MV-4-11 (cell line): ENCODE data around the gene DMP1.
"Not testable (repeated sequence)": the region's sequence is repeated elsewhere in the genome, so short reads cannot be mapped to it uniquely, and the experiment has no call there.

Experiments
- DNase-seq: peaks from one replicate; lab custom pipeline; 2025; lab: John Stamatoyannopoulos, UW

DMP1 gene

GRCh38 chr4:87680271-87680670 lies 30.2 kb downstream of the DMP1 start:
- no peak for DNase-seq

GRCh38 chr4:87688316-87688715 lies 38.2 kb downstream of the DMP1 start:
- DNase-seq = no peak

- DNase-seq = not testable (repeated sequence)
Measured at GRCh38 chr4:87690947-87691346, 40.9 kb downstream of the DMP1 start.

- DNase-seq = not testable (repeated sequence)
Measured at GRCh38 chr4:87692060-87692459, 42.0 kb downstream of the DMP1 start.

GRCh38 chr4:87697272-87697671 lies 47.2 kb downstream of the DMP1 start:
- DNase-seq = no peak

- no peak for DNase-seq
Measured at GRCh38 chr4:87697945-87698344, 47.9 kb downstream of the DMP1 start.

- DNase-seq = peak; percentile 57
Measured at GRCh38 chr4:87698394-87698793, 48.3 kb downstream of the DMP1 start.

GRCh38 chr4:87704001-87704400 lies 53.9 kb downstream of the DMP1 start:
- no peak for DNase-seq

- DNase-seq = no peak
Measured at GRCh38 chr4:87707279-87707918, 57.3 kb downstream of the DMP1 start.
